Measurements from ENCODE around the gene ATP6V0D1. TPM values are rescaled to one million over a fixed set of nuclear protein-coding genes. Genes with fewer than 3 reads are reported as not detected.

Gene ATP6V0D1
- total RNA-seq, 1 experiment from 2014 or later = 50.5 TPM

DNA sequence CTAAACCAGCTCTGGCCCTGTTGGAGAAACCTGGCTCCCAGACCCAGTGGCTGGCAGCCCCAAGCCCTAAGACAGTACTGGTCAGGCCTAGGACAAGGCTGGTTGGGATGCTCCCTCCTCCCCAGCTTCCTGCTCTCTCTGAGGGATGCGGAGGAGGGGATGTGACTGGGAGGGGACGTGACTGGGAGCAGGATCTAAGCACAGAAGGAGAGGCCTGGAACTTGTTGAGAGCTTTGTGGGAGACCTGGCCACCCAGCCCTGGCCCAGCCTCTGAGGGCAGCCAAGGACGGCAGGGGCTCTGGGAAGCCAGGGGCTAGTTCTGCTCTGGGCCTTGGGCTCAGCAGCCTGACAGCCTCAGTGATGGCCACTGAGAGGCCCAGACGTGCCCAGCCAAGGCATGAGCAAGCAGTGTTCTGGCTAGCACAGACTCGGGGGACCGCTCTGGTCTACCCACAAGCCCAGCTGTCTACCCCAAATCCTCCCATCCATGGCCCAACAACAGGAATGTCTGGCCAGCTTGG, 22.8 kb downstream of the ATP6V0D1 start:
- intact Hi-C loops (cut with micrococcal nuclease) = no loop called here
- H3K4me3 Mint-ChIP-seq (ENCODE audit: unreplicated experiment) = no peak overlapping the region
- H3K4me1 Mint-ChIP-seq (ENCODE audit: insufficient read depth, unreplicated experiment) = peaks cover 22% of the 10 kb centered on the region
- ChIA-PET POLR2A (no interaction called here), CTCF (interaction anchor here (1.5 kb wide), 1 partner anchor 23 kb away, joined by 6 read pairs; no protein-coding TSS in a partner anchor)
- TF ChIP-seq, protein P1, sequence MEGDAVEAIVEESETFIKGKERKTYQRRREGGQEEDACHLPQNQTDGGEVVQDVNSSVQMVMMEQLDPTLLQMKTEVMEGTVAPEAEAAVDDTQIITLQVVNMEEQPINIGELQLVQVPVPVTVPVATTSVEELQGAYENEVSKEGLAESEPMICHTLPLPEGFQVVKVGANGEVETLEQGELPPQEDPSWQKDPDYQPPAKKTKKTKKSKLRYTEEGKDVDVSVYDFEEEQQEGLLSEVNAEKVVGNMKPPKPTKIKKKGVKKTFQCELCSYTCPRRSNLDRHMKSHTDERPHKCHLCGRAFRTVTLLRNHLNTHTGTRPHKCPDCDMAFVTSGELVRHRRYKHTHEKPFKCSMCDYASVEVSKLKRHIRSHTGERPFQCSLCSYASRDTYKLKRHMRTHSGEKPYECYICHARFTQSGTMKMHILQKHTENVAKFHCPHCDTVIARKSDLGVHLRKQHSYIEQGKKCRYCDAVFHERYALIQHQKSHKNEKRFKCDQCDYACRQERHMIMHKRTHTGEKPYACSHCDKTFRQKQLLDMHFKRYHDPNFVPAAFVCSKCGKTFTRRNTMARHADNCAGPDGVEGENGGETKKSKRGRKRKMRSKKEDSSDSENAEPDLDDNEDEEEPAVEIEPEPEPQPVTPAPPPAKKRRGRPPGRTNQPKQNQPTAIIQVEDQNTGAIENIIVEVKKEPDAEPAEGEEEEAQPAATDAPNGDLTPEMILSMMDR (IDR thresholded peaks at IDR 0.05; ENCODE audit: unreplicated experiment) = no peak
- no peak for DNase-seq (ENCODE audit: unreplicated experiment)
- no peaks in the 10 kb centered on the region for H3K9me3 Mint-ChIP-seq (ENCODE audit: unreplicated experiment)
- H3K27ac Mint-ChIP-seq (ENCODE audit: low read depth, unreplicated experiment) = peak overlapping the region; percentile 5
- peaks cover 31% of the 10 kb centered on the region for H3K36me3 Mint-ChIP-seq (ENCODE audit: insufficient read depth, unreplicated experiment)
- no peaks in the 10 kb centered on the region for H3K27me3 Mint-ChIP-seq (ENCODE audit: insufficient read depth, unreplicated experiment)
- no TSS peak for BruUV-seq (replicated peaks)

DNA sequence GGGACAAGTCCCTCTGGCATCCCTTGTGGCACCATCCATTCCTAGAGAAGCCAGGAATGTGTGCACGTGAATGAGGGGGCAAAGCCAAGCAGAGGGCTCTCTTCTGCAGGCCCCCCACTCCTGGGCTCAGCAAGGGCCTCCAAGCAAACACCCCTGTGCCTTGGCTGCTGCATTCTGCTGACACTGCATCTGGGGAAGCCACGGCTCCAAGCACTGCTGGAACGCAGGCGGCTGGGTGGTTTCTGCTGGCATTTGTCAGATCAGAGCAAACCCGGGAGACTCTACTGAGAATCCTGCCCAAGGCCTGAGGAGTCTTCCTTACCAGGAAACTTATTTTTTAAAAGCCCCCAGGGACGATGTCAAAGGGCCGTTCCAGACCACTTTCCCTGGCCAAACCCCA, 23.3 kb downstream of the ATP6V0D1 start:
- Mint-ChIP-seq H3K27ac (ENCODE audit: low read depth, unreplicated experiment) (no peak overlapping the region), H3K27me3 (ENCODE audit: insufficient read depth, unreplicated experiment) (no peaks in the 10 kb centered on the region), H3K9me3 (ENCODE audit: unreplicated experiment) (no peaks in the 10 kb centered on the region), H3K4me3 (ENCODE audit: unreplicated experiment) (no peak overlapping the region), H3K4me1 (ENCODE audit: insufficient read depth, unreplicated experiment) (peaks cover 22% of the 10 kb centered on the region), H3K36me3 (ENCODE audit: insufficient read depth, unreplicated experiment) (peaks cover 31% of the 10 kb centered on the region)
- ChIA-PET CTCF (interaction anchor here (1.5 to 2.1 kb wide), 2 partner anchors 8 to 22 kb away, joined by 6 to 12 read pairs; no protein-coding TSS in a partner anchor), POLR2A (no interaction called here)
- intact Hi-C loops (cut with micrococcal nuclease) = no loop called here
- TF ChIP-seq, protein P1 (IDR thresholded peaks at IDR 0.05; ENCODE audit: unreplicated experiment) = no peak
- no TSS peak for BruUV-seq (replicated peaks)
- no peak for DNase-seq (ENCODE audit: unreplicated experiment)

DNA sequence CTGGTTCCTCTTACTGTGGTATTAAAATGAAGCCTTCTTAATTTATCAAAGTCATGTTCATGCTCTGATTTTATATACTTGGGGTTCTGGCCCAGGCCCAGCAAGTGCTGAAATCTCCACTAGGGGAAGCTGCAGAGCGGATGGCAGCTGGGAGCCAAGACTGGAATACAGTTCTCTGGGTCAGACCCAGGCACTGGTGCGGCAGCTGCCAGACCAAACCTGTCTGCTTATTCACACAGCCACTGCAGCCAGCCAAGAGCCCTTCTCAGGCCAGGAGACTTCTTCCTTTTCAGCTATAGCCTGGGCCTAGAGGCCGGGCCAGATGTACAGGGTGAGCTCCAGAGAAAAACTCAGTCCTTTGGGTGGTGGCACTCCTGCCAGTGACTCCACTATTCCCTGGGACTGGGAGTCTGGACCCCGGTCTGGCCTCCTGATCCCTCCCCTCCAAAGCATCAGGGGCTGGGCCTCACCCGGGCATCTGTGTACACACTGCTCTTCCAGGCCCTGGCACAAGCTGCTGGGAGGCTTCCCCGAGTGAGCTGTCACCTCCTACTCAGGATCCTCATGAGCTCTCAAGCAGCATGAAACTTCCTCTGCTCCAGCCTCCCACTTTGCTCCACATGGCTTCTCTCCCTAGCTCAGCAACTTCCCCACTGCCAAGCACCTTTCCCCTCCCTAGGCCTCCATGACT, 24.4 kb downstream of the ATP6V0D1 start:
- ChIA-PET CTCF (interaction anchor here (0.6 to 2.1 kb wide), 7 partner anchors 9 to 184 kb away, joined by 3 to 12 read pairs (median 4); no protein-coding TSS in a partner anchor), POLR2A (interaction anchor here (0.6 to 1.2 kb wide), 2 partner anchors 15 to 21 kb away, joined by 3 read pairs; no protein-coding TSS in a partner anchor)
- TF ChIP-seq, protein P1 (IDR thresholded peaks at IDR 0.05; ENCODE audit: unreplicated experiment) = peak; percentile 32
- Mint-ChIP-seq H3K4me1 (ENCODE audit: insufficient read depth, unreplicated experiment) (peaks cover 12% of the 10 kb centered on the region), H3K27ac (ENCODE audit: low read depth, unreplicated experiment) (no peak overlapping the region), H3K9me3 (ENCODE audit: unreplicated experiment) (no peaks in the 10 kb centered on the region), H3K27me3 (ENCODE audit: insufficient read depth, unreplicated experiment) (no peaks in the 10 kb centered on the region), H3K36me3 (ENCODE audit: insufficient read depth, unreplicated experiment) (peaks cover 30% of the 10 kb centered on the region), H3K4me3 (ENCODE audit: unreplicated experiment) (no peak overlapping the region)
- no TSS peak for BruUV-seq (replicated peaks)
- peak; percentile 25 for DNase-seq (ENCODE audit: unreplicated experiment)
- intact Hi-C loops (cut with micrococcal nuclease) = no loop called here

GRCh38 chr16:67454852-67455251, 26.1 kb downstream of the ATP6V0D1 start:
- TF ChIP-seq, protein P1 (IDR thresholded peaks at IDR 0.05; ENCODE audit: unreplicated experiment) = no peak
- H3K9me3 Mint-ChIP-seq (ENCODE audit: unreplicated experiment) = no peaks in the 10 kb centered on the region
- H3K36me3 Mint-ChIP-seq (ENCODE audit: insufficient read depth, unreplicated experiment) = peaks cover 31% of the 10 kb centered on the region
- ChIA-PET POLR2A (no interaction called here), CTCF (interaction anchor here (0.7 to 1.5 kb wide), 4 partner anchors 27 to 194 kb away, joined by 3 to 6 read pairs (median 4); no protein-coding TSS in a partner anchor)
- no peaks in the 10 kb centered on the region for H3K27me3 Mint-ChIP-seq (ENCODE audit: insufficient read depth, unreplicated experiment)
- no peak overlapping the region for H3K4me3 Mint-ChIP-seq (ENCODE audit: unreplicated experiment)
- peaks cover 12% of the 10 kb centered on the region for H3K4me1 Mint-ChIP-seq (ENCODE audit: insufficient read depth, unreplicated experiment)
- intact Hi-C loops (cut with micrococcal nuclease) = no loop called here
- no peak overlapping the region for H3K27ac Mint-ChIP-seq (ENCODE audit: low read depth, unreplicated experiment)
- BruUV-seq (replicated peaks) = no TSS peak
- DNase-seq (ENCODE audit: unreplicated experiment) = no peak
